Activated CD8-positive, alpha-beta memory T cell treated with anti-CD3 and anti-CD28 coated beads for 24 hours (primary cell): Measurements from ENCODE around the gene CITED1.

Experiments
- DNase-seq: peaks from one replicate; pipeline ENCODE4 v3.0.0-alpha.2; 2020

CITED1 gene

DNA sequence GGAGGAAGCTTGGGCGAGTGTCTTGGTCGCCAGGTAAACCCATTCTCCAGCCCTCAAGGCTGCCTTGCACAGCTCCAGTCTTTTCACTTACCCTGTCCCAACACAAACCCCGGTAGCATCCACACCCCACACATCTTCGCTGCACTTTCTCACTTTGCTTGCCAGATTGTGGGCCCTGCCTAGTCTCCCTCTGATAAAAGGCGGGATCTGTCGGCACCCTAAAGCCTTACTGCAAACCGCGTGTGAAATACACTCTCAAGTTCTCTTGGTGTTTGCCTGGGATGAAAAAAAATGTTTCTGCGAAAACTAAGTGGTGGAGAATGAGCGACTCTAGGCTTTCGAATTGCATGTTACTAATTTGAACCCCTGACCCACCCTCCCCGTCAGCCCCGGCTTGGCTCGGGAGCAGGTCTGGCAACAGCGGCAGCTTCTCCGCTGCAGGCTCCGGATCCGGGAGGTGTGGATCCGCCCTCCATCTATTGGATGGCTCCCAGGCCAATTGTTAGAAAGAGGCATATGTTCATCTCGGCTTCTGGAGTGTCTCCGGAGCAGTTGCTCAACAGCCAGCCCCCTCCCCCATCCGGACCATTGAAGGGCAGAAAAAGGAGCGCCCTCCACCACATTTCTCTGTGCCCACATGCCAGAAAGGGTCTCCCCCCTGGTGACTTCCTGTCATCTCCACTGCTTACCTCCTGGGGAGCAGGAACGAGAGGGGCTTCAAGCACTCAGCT lies 3.0 kb upstream of the CITED1 start:
- peak; percentile 75 for DNase-seq

DNA sequence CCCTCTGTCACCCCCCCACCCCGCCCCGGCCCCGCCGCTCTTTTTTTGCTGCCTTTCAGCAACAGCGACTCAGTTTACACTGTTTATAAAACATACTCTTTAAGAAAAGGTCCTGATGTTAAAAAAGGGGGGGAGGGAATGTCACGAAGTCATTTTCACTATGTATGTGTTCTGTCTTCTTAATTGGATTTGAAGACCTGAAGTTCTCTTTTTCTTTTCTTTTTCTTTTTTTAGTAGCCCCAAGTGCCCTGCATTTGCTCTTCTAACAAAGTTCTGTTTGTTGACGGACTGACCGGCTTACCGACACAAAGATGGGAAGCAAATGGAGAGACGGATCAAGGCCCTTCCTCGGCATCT lies 2.5 kb upstream of the CITED1 start:
- no peak for DNase-seq

DNA sequence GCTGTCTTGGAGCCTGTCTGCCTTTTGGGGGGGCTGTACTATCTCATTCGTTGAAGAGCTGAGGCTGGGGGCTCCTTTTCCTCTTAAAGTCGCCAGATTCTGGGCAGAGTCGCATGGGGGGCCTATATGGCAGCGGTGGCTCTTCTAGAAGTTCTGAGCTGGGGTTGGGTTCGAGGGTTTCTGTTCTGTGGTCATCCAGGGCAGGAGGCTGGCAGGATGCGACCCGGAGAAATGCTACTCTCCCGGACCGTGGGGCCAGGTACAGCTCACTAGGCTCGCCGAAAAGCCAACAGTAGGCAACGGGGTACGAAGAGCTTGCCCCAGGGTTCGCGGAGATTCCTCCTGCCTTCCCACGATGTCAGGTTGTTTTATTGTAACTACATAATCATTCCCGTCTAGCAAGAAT lies 1.9 kb upstream of the CITED1 start:
- no peak for DNase-seq

DNA sequence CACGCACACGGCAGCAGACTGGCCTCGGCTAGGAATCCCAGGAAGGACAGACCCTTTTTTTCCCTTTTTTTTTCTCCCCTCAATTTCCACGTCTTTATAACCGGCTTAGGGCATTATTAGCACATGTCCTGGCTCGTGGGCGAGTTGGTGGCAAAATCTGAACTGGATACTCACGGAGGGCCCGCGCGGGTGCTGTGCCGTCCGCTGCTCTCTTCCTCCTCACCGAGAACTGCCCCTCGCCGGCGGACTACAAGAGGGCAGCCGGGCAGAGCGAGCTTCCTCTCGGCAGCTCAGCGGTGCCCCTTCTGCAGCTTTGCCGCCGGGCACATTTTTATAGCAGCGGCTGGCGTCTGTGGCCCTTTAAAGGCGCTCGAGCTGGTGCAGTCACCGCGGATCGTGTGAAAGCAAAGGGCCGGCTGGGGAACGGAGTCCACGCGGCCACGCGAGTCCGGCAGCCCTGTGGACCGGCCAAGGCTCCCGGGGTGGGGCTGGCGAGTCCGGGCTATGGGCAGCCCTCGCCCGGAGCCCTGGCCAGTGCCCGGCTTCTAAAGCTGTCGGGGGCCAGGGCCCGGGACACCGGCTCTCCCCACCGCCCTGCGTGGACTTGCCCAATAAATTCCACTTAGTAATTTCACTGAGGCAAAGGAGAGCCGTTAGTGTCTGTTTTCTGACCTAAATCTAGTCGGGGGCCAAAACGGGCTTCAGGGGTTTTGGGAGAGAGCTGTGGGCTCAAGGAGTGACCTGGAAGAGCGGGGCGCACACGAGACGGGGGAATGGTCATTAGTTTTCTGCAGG lies 1.3 kb upstream of the CITED1 start:
- peak; percentile 73 for DNase-seq

DNA sequence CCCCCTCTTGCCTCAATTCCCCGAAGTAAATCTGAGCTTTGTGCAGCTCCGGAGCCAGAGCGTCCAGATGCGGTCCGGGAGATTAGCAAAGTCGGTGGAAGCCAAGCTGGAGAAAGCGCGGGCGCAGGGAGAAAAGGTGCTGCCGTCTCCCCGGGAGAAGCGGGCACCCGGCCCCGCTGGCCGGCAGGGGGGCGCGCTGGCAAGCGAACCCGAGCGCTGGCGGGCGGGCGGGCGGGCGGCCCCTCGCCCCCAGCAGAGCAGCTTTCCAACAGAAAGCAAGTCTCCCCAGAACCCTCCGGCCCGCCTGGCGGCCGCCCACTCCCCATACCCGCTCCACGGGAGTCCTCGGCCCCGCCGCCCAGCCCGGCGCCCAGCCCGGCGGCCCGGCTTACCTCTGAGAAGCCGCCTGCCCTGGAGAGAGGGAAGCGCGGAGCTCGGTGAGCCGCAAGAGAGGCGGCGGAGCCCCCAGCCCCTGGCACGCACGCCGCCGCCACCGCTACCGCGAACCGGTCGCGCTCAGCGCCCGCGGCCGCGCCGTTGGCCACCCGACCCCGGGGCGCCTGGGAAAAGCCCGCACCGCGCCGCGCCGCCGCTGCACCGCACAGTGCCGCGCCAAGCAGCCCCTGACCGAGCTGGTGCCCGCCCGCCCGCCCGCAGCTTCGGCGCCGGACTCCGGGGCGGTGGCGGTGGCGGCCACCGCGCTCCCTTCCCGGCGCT lies 529 bp upstream of the CITED1 start:
- no peak for DNase-seq

DNA sequence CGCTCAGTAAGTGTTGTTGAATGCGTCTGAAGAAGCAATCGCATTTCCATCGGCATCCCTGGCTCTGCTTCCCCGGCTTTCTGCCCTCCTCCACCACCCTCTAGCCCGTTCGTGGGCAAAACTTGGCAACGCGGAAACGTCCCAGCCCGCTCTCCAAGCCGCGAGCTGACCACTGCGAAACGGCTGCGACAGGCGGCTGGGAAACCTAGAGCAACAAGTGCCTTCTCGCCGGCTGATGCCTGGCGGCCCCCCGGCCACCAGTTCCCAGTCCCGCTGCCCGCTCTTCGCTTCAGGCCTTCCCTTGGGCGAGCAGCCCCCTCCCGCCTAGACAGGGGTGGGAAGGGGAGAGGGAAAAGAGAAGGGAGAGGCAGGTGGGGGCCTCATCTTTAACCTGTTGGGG lies 837 bp downstream of the CITED1 start:
- no peak for DNase-seq

DNA sequence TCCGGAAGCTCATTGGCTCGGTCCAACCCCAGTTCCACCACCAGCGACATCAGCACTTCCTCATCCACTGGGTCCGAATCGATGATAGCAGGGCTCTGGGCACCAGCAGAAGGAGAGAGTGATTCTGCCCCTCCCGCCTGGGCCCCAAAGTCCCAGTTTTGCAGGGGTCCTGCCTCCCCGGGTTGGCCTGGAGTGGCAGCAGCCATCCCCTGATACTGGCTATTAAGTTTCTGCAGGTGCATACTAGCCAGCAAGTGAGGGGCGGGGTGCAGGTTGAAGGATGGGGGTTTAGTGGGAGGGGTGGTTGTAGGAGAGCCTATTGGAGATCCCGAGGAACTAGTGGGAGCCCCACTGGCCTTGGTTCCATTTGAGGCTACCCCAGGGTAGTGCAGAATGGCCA lies 3.9 kb downstream of the CITED1 start:
- no peak for DNase-seq

DNA sequence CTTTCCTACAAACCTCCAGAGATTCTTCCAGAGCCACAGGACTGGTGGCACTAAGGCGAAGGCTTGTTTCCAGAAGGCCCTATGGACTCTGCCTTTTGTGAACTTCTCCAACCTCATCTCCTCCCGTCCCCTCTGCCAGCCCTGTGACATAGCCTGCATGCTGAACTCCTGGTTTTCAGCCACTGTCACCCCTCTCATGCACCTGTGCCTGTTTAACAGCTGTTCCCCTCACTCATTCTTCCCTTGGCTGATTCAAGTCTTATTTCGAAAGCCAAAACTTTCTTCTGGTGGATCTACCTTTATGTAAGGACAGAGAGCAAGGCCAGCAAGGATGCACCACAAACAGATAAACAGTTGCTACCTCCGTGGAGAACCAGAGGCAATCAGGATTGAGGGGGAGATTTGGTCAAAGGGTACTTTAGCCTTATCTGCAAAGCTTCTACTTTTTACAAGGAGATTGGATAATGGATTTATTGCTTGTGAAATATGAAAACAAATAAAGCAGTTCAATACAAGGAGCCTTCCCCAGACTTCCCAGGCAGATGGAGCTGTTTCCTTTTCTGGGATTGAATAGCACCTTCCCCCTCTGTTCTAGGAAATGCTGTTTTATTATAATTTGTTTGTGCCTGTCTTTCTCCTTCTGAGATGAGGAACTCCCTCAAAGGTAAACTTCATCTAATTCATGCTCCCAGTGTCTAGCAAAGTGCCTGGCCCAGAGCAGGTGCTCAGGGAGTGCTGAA lies 5.7 kb downstream of the CITED1 start:
- no peak for DNase-seq

DNA sequence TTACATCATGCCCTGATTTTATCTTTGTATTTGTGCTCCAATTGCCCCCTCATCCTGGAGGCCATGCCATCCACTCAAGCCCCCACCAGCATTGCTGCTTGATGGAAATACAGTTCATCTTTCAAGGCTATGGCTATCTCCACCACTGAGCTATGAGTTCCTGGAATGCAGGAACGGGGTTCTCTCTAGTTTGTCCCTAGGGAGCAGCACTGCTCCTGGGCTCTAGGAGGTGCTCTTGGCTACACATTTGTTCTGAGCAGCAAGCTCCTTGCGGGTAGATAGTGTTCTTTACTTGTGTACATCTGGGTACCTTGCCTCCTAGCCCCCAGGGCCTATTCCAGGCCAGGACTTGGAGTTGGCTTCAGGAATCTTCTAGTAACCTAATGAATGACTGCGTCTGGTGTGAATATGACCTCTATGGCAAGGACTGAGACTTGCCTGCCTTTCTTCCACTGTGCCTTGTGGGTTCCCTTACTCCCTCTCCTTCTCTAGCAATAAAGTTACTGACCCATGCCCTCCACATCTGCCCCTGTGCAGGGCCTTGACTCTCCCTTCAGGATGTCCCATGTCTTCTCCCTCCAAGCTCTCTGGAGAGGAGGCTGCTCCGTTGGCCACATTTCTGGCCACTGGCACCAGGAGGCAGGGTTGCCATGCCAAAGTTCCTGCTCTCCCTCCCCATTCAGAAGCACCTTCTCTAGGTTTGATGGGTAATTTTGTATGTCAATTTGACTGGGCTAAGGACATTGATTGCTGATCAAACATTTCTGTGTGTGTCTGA lies 7.6 kb downstream of the CITED1 start:
- DNase-seq = no peak

DNA sequence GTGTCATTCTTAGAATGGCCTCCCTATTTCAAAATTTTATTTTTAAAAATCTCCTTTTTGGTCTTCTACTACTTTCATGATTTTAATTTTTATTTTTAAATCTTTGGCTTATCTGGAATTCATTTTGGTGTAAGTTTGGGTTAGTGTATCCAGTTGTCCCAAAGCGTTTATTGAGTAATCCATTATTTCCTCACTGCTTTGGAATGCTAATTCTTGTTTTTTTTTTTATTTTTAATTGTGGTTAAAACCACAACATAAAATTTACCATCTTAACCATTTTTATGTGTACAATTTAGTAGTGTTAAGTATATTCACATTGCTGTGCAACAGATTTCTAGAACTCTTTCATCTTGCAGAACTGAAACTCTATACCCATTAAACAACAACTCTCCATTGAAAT lies 8.7 kb downstream of the CITED1 start:
- no peak for DNase-seq

DNA sequence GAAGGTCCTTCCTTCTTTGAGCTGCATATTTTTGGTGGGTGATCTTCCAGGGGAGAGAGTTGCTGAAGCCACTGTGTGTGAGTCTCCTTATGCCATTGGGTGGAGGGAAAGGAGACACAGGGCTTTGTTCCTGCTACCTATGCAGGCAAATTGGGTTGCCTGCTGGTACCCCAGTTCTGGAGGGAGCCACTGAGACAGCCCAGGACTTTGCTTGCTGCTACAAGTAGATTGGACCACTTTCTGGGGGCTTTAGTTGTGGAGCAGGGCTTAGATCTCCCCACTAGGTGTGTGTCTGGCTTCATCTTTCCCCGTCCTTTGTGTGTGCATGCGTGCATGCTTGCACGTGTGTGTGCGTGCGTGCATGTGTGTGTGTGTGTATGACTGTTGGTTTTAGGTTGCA lies 10.0 kb downstream of the CITED1 start:
- no peak for DNase-seq

DNA sequence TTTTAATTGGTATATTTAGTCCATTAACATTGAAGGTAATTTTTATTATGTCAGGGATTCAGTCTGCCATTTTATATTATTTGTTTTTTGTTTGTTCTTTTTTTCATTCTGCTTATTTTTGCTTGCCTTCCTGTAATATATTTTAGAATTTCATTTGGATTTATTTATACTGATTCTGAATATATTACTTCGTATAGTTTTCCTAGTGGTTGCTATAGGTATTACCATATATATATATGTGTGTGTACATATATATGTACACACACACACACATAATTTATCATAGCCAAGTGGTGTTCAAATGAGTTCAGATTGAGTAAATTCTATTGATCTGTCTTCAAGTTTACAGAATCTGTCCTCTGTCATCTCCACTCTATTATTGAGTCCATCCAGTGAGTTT lies 11.2 kb downstream of the CITED1 start:
- DNase-seq = no peak

DNA sequence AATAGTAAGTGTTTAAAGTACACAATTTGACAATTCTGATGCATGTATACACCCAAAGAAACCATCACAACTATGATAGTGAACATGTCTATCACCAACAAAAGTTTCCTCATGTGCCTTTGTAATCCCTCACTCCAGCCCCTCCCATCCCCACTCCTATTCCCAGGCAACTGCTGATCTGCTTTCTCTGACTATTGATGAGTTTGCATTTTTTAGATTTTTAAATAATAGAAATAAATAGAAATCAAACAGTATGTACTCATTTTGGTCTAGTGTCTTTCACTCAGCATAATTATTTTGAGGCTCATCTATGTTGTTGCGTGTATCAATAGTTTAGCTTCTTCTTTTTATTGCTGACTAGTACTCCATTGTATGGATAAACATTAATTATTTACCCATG lies 23.4 kb downstream of the CITED1 start:
- DNase-seq = no peak

DNA sequence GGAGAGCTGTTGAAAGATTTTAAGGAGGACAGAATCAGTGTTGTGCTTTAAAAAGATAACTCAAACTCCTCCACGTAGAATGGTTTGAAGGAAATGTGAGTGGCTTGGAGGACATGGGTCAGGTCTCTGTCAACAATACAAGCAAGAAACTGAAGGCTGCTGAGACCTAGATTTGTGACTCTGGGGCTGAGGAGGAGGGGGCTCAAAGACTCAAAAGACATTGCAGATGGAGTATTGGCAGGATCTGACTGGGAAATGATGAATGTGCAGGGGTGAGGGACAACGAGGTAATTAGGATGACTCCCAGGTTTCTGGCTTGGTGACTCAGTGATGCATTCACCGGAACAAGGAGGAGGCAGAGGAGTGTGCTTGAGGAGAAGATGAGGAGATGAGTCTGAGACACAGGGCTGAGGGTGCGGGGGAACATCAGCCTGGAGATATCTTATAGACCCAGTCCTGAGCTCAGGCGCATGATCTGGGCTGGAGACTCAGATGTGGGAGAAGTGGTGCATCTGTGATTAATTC lies 25.3 kb downstream of the CITED1 start:
- no peak for DNase-seq

DNA sequence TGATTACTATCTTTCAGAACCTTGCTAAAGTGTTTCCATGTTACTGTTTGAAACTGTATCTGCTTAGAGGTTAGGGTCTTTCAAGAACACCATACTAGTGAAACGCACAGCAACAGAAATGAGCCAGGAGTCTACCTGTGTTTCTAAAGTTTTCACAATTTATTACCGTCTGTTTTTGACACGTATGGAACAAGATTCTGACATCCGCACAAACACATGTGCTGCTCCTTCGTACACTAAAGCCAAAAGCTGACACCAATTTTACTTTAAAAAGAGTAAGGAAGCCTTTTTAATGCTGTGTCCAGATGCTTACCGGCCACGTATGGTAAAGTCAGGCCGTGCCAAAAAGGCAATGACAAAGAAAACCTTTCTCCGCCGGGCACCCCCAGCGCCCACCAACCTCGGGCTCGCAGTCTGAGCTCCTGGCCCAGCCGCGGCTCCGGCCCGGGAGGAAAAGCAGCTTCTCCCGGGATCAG lies 29.2 kb downstream of the CITED1 start:
- DNase-seq = no peak

DNA sequence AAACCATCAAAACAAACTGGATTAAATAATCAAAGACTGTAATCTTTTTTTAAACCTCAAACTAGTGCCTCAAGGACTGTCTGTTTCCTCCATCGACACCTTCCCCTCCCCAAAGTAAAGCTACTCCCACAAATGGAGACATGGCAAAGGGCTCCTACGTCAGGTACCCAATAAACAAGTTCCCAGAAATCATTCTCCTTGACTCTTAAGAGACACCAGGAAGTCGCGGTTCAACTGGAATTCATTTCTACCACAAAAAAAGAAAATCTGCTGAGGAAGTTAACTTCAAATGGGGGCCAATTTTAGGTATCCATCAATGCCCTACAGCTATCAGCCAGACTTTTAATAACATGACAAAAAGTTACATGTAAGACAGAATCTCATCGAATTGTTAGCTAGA lies 31.2 kb downstream of the CITED1 start:
- no peak for DNase-seq

DNA sequence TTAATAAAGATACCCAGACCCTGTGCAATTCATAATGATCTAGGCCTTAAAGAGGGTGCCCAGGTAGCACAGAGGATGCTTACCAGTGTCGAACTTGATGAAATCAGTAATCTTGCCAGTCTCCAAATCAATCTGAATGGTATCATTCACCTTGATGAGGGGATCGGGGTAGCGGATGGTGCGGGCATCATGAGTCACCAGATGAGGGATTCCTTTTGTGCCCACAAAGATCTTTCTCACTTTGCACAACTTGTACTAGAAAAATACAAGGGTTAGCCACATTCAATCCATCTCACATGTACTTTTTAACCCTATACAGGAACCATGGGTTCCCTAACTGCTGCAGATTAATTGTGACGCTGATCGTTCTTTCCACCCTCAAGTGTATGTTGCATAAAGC lies 32.0 kb downstream of the CITED1 start:
- DNase-seq = no peak

DNA sequence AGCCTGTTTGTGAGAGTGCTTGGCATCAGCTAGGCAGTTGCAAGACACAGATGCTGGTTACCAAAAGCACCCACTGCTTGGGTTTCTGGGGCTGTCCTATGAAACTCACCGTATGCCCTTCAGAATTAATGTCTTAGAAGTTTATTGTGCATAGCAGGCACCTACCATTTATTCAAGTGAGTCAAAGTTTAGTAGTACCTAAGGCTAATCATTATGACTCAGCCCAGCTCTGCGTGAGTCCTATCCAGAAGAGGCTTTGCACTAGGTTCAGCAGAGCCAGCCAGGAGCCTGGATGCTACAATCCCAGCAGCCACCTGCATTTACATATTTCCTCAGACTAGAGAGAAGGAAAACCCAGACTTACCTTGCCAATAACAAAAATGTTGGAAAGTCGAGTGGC lies 32.8 kb downstream of the CITED1 start:
- DNase-seq = no peak

DNA sequence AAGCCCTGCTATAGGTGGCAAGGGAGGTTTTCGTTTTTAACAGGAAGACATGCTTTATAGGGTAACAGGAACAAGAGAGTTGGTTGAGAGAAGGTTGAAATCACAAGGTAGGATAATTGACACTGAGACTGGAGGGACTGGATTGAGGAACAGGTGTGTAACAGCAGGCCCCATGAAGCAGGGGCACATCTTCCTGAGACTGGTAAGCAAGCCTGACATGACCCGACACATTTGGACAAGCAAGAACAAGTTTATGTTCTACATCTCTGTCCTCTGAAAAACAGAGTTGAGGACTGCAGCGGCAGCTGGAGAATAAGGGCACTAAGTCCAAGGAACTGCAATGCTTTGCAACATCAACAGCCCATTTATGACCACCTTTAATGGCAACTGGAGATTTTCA lies 33.9 kb downstream of the CITED1 start:
- no peak for DNase-seq

DNA sequence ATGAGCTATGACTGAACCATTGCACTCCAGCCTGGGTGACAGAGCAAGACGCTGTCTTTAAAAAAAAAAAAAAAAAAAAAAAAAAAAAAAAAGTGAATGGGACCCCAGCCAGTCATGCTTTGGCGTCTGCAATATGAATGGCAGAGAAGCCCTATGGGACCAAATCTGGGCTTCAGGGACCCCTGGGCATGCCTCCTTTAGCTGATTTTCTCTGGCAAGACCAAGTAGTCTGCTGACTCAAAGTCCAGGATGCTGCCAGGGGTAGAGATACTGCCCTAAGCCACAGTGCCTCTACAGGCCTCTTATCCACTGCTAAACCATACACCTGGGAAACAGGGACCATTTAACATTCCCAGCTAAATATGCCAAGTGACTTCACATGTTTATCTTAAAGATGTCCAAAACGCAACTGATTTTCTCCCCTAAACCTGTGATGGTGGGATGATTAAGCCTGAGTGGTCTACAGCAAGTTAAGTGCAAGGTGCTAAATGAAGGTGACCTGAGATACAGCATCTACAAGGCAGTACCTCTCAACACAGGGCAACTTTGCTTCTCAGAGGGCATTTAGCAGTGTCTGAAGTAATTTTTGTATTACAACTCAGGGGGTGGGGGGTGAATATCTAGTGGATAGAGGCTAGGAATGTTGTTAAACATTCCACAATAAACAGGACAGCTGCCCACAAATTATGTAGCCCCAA lies 34.5 kb downstream of the CITED1 start:
- no peak for DNase-seq

DNA sequence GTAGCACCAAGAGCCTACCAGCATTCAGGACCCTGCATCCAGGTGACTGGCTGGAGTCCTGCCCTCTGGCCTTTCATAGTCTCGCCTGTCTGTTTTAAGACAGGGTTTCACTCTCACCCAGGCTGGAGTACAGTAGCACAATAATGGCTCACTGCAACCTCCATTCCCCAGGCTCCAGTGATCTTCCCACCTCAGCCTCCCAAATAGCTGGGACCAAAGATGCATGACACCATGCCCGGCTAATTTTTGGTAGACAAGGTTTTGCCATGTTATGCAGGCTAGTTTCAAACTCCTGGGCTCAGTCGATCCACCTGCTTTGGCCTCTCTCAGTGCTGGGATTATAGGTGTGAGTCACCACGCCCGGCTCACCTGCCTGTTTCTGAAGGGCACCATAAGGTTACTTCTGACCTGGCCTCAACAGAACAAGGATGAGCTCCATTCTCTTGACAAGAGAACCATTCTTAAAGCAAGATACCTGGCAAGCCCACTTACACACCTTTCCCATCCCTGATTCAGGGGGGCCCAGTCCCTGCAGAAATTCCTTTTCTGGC lies 35.3 kb downstream of the CITED1 start:
- no peak for DNase-seq
